ENCODE data around the gene REEP6.
"Not testable (repeated sequence)": the region's sequence is repeated elsewhere in the genome, so short reads cannot be mapped to it uniquely, and the experiment has no call there.

The REEP6 gene

DNA sequence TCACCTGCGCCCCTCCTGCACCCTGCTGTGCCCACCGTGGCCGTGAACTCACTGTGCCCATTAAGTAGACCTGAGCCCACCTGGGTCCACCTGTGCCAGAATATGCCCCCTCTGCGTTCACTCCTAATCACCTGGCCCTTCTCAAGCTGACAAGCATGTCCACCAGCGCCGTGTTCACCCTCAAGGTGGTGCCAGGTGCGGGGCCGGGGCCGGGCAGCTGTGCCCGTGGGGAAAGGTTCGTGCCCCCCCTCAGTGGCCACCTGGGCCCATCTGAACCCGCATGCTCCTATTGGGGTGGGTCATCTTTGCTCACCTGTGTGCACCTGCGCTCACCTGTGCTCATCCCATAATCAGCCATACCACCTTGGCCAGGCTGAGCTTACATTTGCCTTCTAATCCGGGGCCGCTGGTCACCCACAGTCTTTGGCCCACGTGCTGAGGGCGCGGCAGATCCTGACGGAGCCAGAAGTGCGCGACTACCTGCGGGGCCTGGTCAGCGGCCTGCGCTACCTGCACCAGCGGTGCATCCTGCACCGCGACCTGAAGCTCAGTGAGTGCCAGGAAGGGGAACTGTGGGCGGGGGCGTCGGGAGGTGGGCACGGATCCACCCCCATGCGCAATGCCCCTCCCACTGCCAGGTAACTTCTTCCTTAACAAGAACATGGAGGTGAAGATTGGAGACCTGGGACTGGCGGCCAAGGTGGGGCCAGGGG, 35.2 kb downstream of the REEP6 start:
- no peak for DNase-seq

- no peak for DNase-seq
Measured at GRCh38 chr19:1526979-1527649, 36.1 kb downstream of the REEP6 start.

DNA sequence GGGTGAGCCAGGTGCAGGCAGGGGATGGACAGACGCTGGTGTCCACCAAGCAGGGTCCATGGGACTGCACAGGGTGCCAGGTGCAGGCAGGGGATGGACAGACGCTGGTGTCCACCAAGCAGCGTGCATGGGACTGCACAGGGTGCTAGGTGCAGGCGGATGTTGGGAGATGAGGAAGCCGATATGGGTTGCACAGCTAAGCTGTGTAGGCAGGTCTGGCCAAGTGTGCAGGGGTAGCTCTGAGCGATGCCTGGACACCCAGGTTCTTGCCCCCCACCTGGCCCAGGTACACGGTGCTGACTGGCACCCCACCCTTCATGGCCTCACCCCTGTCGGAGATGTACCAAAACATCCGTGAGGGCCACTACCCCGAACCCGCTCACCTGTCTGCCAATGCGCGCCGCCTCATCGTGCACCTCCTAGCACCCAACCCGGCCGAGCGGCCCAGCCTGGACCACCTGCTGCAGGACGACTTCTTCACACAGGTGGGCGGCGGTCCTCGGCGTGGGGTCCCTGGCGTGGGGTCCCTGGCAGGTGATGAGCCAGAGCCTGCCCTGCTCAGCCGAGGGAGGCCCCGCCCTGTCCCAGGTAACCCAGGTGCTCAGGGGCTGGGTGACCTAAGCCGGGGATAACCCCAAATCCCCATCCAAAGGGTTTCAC, 36.8 kb downstream of the REEP6 start:
- no peak for DNase-seq

DNA sequence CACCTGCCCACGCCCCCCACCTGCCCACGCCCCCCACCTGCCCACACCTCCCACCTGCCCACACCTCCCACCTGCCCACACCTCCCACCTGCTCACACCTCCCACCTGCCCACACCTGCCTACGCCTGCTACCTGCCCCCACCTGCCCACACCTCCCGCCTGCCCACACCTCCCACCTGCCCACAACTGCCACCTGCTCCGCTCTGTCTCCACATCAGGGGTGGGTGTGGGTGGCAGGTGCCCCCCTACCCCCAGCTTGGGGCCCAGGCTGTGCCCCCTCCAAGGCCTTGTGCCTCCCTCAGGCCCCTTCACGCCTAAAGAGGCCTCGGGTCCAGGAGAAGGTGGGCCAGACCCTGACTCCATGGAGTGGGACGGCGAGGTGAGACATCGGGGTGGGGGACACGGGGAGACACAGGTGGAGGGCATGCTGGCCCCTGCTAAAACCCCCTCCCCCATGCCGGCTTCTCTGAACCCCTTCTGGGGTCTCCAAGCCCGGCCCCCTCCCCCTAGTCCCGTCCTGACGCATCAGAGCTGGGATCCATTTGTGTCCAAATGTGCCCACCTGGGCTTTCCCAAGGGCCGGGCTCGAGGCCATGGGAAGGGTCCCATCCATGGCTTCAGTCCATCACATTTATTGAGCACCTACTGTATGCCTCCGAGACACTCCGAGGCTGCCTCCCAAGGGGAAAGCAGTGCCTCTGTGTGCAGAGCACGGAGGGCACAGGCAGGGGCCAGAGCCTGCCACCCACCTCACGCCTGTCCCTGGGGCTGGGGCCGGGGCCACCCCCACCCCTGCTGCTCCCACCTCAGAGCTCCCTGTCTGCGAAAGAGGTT, 37.8 kb downstream of the REEP6 start:
- no peak for DNase-seq

- DNase-seq = no peak
Measured at GRCh38 chr19:1529430-1529816, 38.4 kb downstream of the REEP6 start.

GRCh38 chr19:1530856-1531255, 39.9 kb downstream of the REEP6 start:
- DNase-seq = not testable (repeated sequence)

GRCh38 chr19:1531587-1531986, 40.6 kb downstream of the REEP6 start:
- DNase-seq = no peak

DNA sequence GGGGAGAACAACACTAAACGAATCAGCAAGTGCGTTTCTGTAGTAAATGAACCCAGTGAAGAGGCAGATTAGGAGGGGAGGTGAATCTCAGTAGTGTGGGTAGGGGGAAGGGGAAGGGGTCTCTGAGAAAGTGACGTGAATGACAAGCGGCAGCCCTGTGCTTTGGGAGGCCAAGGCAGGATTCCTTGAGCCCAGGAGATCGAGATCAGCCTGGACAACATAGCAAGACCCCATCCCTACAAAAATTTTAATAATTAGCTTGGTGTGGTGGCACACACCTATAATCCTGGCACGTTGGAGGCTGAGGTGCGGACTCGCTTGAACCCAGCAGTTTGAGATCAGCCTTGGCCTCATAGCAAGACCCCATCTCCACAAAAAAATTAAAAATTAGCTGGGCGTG, 41.0 kb downstream of the REEP6 start:
- no peak for DNase-seq

DNA sequence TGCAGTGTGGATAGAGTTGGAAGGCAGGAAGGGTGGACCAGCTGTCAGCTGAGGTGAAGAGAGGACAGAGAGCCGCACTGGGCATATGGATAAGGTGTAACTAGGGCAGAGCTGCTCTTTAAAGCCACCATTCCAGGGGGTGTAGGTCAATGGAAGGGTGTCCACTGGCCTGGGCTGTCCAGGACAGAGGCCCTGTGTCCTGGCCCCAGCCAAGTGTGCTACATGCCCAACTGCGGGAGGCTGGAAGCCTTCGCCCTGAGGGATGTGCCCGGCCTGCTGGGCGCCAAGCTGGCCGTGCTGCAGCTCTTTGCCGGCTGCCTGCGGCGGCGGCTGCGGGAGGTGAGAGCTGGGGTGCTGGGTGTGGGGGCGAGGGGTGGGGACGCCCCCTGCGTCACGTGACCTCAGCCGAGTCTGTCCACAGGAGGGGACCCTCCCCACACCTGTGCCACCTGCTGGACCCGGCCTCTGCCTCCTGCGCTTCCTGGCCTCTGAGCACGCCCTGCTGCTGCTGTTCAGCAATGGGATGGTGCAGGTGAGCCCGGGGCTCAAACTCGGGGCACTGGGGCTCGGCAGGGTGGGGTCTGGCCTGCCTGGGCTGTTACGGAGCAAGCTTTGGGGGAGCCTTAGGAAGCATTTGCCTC, 42.6 kb downstream of the REEP6 start:
- DNase-seq = no peak

- DNase-seq = no peak
Measured at GRCh38 chr19:1534972-1535371, 44.0 kb downstream of the REEP6 start.

DNA sequence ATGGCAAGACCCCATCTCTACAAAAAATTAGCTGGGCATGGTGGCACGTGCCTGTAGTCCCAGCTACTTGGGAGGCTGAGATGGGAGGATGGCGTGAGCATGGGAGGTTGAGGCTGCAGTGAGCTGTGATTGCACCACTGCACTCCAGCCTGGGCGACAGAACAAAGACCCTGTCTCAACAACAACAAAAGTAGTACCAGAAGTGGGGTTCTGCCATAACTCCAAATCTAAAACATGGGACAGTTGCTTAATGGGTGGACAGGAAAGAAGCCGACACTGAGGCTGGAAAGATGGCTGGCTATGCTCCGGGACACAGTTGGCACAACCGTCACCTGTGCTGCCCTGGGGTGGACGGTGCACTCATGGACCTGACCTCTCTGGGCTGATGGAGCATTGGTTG, 44.7 kb downstream of the REEP6 start:
- DNase-seq = not testable (repeated sequence)

DNA sequence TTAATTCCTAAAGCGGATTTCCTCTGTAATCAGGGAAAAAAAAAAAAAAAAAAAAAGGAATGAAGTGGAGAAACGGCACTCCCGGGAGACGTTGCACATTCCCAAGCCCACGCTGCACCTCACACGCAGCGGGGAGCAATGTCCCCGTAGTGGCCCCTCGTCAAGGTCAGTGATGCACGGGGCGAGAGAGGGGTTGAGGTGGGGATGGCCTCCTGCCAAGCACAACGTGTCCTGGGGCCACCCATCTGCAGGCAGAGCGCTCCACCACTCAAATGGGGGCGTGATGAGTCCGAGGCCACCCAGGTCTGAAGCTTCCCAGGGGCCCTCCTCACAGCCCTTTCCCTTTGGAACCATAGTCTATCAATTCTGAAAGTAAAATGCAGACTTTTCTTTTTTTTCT, 48.0 kb downstream of the REEP6 start:
- peak; percentile 3 for DNase-seq

DNA sequence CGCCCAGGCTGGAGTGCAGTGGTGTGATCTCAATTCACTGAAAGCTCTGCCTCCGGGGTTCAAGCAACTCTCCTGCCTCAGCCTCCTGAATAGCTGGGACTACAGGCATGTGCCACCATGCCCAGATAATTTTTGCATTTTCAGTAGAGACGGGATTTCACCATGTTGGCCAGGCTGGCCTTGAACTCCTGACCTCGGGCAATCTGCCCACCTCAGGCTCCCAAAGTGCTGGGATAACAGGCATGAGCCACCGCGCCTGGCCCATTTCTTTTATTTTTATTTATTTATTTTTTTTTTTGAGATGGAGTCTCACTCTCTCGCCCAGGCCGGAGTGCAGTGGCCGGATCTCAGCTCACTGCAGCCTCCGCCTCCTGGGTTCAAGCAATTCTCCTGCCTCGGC, 48.8 kb downstream of the REEP6 start:
- not testable (repeated sequence) for DNase-seq

DNA sequence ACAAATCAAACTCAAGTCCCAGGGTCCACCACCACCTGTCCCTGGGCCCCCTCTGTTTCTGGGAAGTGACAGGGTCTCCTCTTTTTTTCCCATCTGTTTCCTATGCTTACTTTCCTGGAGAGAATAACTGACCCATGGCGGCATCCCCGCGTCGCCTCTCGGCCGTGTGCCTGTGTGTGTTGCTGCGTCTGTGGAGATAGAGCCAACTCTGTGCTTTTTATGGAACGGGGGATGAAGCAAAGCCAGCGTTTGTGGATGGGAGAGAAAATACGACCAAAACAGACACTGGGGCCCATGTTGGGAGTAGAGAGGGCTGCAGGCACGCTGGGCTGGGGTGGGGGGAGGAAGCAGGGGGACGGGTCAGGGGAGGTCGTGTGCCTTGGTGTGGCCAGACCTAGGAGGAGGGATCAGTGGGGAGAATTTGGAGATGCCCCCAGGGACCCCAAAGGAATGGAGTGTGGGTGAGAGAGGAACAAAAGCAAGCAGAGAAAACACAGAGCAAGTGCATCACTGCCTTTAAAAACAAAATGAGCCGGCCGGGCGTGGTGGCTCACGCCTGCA, 49.5 kb downstream of the REEP6 start:
- DNase-seq = no peak

All from fibroblast of upper back skin (primary cell).